K562 (cell line): Measurements from ENCODE around the gene DMWD. TPM values are rescaled to one million over a fixed set of nuclear protein-coding genes. Genes with fewer than 3 reads are reported as not detected.
A peak's percentile ranks its signal among the peaks of the same experiment; 100 is the strongest.

ENCODE experiments used
- ATAC-seq: fragments of 200-7000 bp; cut with Tn5 transposase; 3 replicates; pipeline ENCODE4 v1.9.1; 2020; ENCODE audit warnings: moderate library complexity
- BruUV-seq: library from RNA; stranded (reverse); fragments of 400-500 nt; replicated peaks from 2 replicates; lab custom pipeline; 2021; lab: Mats Ljungman, UMichigan
- CTCF ChIA-PET: fragments of 300-600 bp; formaldehyde crosslinking; extraction: SDS; loops from one replicate; lab custom pipeline; 2021; ENCODE audit warnings: low intra/inter-chr PET ratio; lab: Yijun Ruan, JAX
- POLR2A ChIA-PET: fragments of 300-600, 350-650 bp; sonication (Branson Sonifier 250); formaldehyde crosslinking; extraction: SDS; loops from one replicate; lab custom pipeline; 2021; ENCODE audit warnings: antibody characterized with exemption, inconsistent platforms; lab: Yijun Ruan, JAX
- DNase-seq, 4 experiments: peaks; one replicate each; pipeline versions ENCODE4 v3.0.0 to v3.0.0-alpha.2; 2011 to 2018; ENCODE audit warnings: low spot score in 3 of 4, mixed read lengths in 3 of 4; ENCODE audit errors: extremely low read depth in 1 of 4
- FAIRE-seq: peaks from 2 replicates; lab custom pipeline; 2011; peaks lifted over from hg19 to GRCh38; lab: Jason Lieb, UNC
- H2AFZ ChIP-seq: 2 replicates; pipeline ENCODE4 v1.6.0; 2011; ENCODE audit warnings: low read depth, low read length, control low read depth, inconsistent platforms
- H3K27ac ChIP-seq: fragments of 200-600 bp; 3 replicates; pipeline ENCODE4 v1.8.0; 2011; ENCODE audit warnings: low read depth, mild to moderate bottlenecking, control low read depth, inconsistent platforms, low read length, moderate library complexity, mixed read lengths; ENCODE audit errors: extremely low read depth
- H3K27me3 ChIP-seq, 2 experiments: fragments of 300-600 bp in 1 of 2; 2 replicates in 1 of 2; 3 replicates in 1 of 2; pipeline versions ENCODE4 v1.6.0 to v1.8.0; 2011; ENCODE audit warnings: inconsistent platforms in 2 of 2, low read length in 2 of 2, mild to moderate bottlenecking in 1 of 2, mixed read lengths in 1 of 2, moderate library complexity in 1 of 2; ENCODE audit not compliant: control insufficient read depth in 2 of 2, insufficient read depth in 2 of 2
- H3K36me3 ChIP-seq: fragments of 300-600 bp; 3 replicates; pipeline ENCODE4 v1.8.0; 2011; ENCODE audit warnings: mild to moderate bottlenecking, low read length, inconsistent platforms; ENCODE audit not compliant: control insufficient read depth, insufficient read depth
- H3K4me1 ChIP-seq, 2 experiments: fragments of 200-600 bp in 1 of 2; replicated peaks in 1 of 2; 2 replicates in 1 of 2; 3 replicates in 1 of 2; pipeline versions ENCODE4 v1.5.1 to v1.8.0; 2011; ENCODE audit warnings: inconsistent platforms in 2 of 2, low read length in 2 of 2, mild to moderate bottlenecking in 1 of 2, mixed read lengths in 1 of 2, moderate library complexity in 1 of 2; ENCODE audit not compliant: control insufficient read depth in 2 of 2, insufficient read depth in 2 of 2
- H3K4me2 ChIP-seq: 2 replicates; pipeline ENCODE4 v1.6.1; 2011; ENCODE audit warnings: low read length, control low read depth, inconsistent platforms, mixed read lengths; ENCODE audit not compliant: insufficient read depth
- H3K4me3 ChIP-seq: fragments of 200-600 bp; sonication (generic), shearing (Covaris generic); 2 replicates; pipeline ENCODE4 v1.5.1; 2016; ENCODE audit warnings: control low read depth, inconsistent platforms
- H3K79me2 ChIP-seq: fragments of 200-600 bp; 3 replicates; pipeline ENCODE4 v1.8.0; 2011; ENCODE audit warnings: low read length, inconsistent platforms; ENCODE audit not compliant: control insufficient read depth, insufficient read depth
- H3K9ac ChIP-seq, 2 experiments: 2 replicates each; pipeline versions ENCODE4 v1.6.0 to v1.6.1; 2011; ENCODE audit warnings: low read depth in 2 of 2, low read length in 2 of 2, control low read depth in 1 of 2, inconsistent platforms in 1 of 2, mild to moderate bottlenecking in 1 of 2, mixed read lengths in 1 of 2; ENCODE audit not compliant: insufficient read depth in 1 of 2
- H3K9me1 ChIP-seq: one replicate; pipeline ENCODE4 v1.6.0; 2011; ENCODE audit warnings: inconsistent platforms, mild to moderate bottlenecking, low read length, moderate library complexity; ENCODE audit not compliant: control insufficient read depth, insufficient read depth
- H3K9me3 ChIP-seq: replicated peaks from 2 replicates; pipeline ENCODE4 v1.5.1; 2011; ENCODE audit warnings: low read depth, low read length, inconsistent platforms; ENCODE audit not compliant: control insufficient read depth, insufficient read depth
- H4K20me1 ChIP-seq: replicated peaks from 2 replicates; pipeline ENCODE4 v1.6.1; 2011; ENCODE audit warnings: low read length, inconsistent platforms, mixed read lengths; ENCODE audit not compliant: control insufficient read depth, insufficient read depth
- ARID1B ChIP-seq: fragments of 450-650 bp; IDR thresholded peaks from 2 replicates; pipeline ENCODE4 v1.6.1; 2016; ENCODE audit warnings: antibody characterized with exemption, mild to moderate bottlenecking, inconsistent platforms
- POLR2G ChIP-seq: fragments of 200-400 bp; formaldehyde crosslinking; IDR thresholded peaks from 2 replicates; pipeline ENCODE4 v1.6.1; 2017; ENCODE audit warnings: low read depth, mild to moderate bottlenecking, antibody characterized with exemption, low read length, moderate library complexity
- SUPT5H ChIP-seq: fragments of 450-650 bp; IDR thresholded peaks from 2 replicates; pipeline ENCODE4 v1.6.1; 2016
- TCF7L2 ChIP-seq: fragments of 150-350 bp; IDR thresholded peaks from 2 replicates; pipeline ENCODE4 v1.6.1; 2016; ENCODE audit warnings: low read depth, mild to moderate bottlenecking, low read length, moderate library complexity
- ZNF263 ChIP-seq: sonication (generic); formaldehyde crosslinking; IDR thresholded peaks from 2 replicates; pipeline ENCODE4 v1.8.0; 2022; ENCODE audit warnings: mild to moderate bottlenecking, missing genetic modification reagents, borderline replicate concordance
- WGBS: fragments of 100-300 bp; shearing (Covaris generic); methylation state at CpG from one replicate; pipeline ENCODE4 v1.1.6; 2016; ENCODE audit warnings: low coverage, mixed read lengths; ENCODE audit not compliant: insufficient coverage; ENCODE audit errors: missing lambda C conversion rate; 5-methylcytosine and 5-hydroxymethylcytosine counted together
- in situ Hi-C: fragments of 300-500 bp; cut with MboI; formaldehyde crosslinking; loops from 4 replicates; pipeline ENCODE4 v1.15.0; 2018; ENCODE audit warnings: inconsistent platforms, mixed read lengths
- intact Hi-C: fragments of 100-400 bp; cut with micrococcal nuclease; formaldehyde crosslinking; loops from 2 replicates; pipeline ENCODE4 v1.14.2; 2022
- polyA plus RNA-seq, 8 experiments: library from polyadenylated mRNA; depleted of rRNA in 4 of 8; stranded (reverse) in 5 of 8; unstranded in 3 of 8; fragments of >200 nt; fragmentation: Nextera tagmentation in 2 of 8; fragmentation: Illumina TruSeq in 1 of 8; extraction: Ambion mirVana in 2 of 8; extraction: Trizol in 1 of 8; gene quantifications; 2 replicates each; pipeline versions ENCODE4 v1.2.1 to v1.2.3, GENCODE V29; 2011 to 2014; ENCODE audit warnings: inconsistent platforms in 1 of 8, missing spikeins in 1 of 8
- total RNA-seq, 7 experiments: library from RNA; depleted of rRNA in 6 of 7; stranded (reverse); fragments of >200 nt in 6 of 7; fragmentation: Illumina TruSeq in 2 of 7; extraction: Trizol in 2 of 7; gene quantifications; 2 replicates each; pipeline versions ENCODE4 v1.2.1 to v1.2.3, GENCODE V29; 2011 to 2021; ENCODE audit warnings: low replicate concordance in 1 of 7

DMWD gene
- total and polyA plus RNA-seq, 9 of the 15 experiments (the other 6 are each of a cell fraction or from before 2014, with no cell fraction given): 4.7 to 54.6 (median 19.0) TPM

DNA sequence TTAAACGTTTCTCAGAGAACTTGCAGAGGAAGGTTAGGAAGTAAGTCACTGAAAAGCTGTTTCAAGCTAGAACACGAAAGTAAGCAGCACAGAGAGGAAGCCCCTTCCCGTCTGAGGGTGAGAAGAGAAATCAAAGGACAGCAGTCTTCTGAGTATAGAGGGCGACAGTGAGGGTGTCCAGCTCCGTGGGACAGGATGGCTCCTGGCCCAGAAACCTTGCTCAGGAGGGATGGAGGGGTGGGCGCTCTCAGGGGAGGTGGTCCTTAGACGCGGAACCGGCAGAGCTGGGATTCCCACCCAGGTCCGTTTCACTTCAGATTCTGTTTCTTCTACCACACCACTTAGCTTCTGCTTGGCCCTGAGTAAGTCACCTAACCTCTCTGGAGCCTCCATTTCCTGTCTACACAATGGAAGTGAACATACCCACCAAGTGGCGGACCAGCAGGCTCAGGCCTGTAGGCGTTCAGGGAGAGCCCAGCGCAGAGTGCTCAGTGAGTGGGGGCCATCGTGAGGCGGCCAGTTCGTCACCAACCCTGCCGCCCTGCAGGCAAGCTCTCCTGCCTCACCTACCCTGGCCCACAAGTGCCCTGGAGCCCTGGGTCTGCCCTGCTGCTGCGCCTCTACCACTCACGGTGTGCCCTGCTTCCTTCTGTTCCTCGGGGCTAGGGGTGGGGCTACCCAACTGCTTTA lies 27.9 kb upstream of the DMWD start:
- no peaks in the 10 kb centered on the region for H3K79me2 ChIP-seq
- in situ Hi-C loops: no loop called here
- intact Hi-C loops: no loop called here
- no peak overlapping the region for H3K27ac ChIP-seq
- no TSS peak for BruUV-seq
- H3K9me1 ChIP-seq: peaks cover 5% of the 10 kb centered on the region
- ATAC-seq (no peak), FAIRE-seq (peak; percentile 26), DNase-seq (no peak)
- no peak overlapping the region for H2AFZ ChIP-seq
- TF ChIP-seq TCF7L2 (no peak), ARID1B (no peak), POLR2G (peak; percentile 44)
- H3K36me3 ChIP-seq: peaks cover 67% of the 10 kb centered on the region; the same call in 2 of the 3 replicates
- ChIA-PET POLR2A (interaction anchor here (0.6 to 1.4 kb wide), 7 partner anchors 9 to 175 kb away, joined by 3 to 5 read pairs (median 3); partner anchors contain the start of gene IRF2BP1), CTCF (no interaction called here)
- no peaks in the 10 kb centered on the region for H3K9me3 ChIP-seq
- 68% methylated on average over 19 of the region's 20 CpGs for WGBS
- peak overlapping the region in 1 of 2 experiments; percentile 55; a peak in 1 of 4 replicates for H3K9ac ChIP-seq
- H4K20me1 ChIP-seq: peaks cover 13% of the 10 kb centered on the region; the same call in 1 of the 2 replicates
- H3K4me2 ChIP-seq: no peak overlapping the region
- H3K27me3 ChIP-seq: no peaks in the 10 kb centered on the region
- H3K4me3 ChIP-seq: no peak overlapping the region
- H3K4me1 ChIP-seq: peaks cover 0 to 36% of the 10 kb centered on the region in 2 experiments; a peak in 3 of 5 replicates

DNA sequence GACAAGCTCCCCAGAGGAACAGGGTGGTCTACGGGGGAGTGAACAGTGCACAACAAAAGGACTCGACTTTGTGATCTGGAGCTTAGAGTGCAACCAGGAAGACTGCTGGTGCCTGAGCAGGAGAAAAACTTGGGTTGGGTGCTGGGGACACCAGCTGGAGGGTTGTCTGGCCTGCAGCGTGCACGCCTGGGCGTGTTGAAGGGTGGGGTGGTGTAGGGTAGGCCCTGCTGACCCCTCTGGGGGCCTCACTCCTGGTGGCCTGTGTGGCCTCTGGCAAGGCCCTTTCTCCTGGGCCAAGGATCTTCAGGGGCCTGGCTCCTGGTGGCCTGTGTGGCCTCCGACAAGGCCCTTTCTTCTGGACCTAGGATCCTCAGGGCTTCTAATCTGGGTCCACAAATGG lies 27.1 kb upstream of the DMWD start:
- ATAC-seq: no peak
- H4K20me1 ChIP-seq: peaks cover 13% of the 10 kb centered on the region; the same call in 1 of the 2 replicates
- in situ Hi-C loops: no loop called here
- no peaks in the 10 kb centered on the region for H3K79me2 ChIP-seq
- intact Hi-C loops: loop anchor here (5.0 to 10.0 kb wide), 2 partner anchors 193 to 255 kb away; no protein-coding TSS in a partner anchor
- ChIA-PET CTCF (no interaction called here), POLR2A (interaction anchor here (0.6 to 1.4 kb wide), 4 partner anchors 41 to 174 kb away, joined by 3 to 6 read pairs (median 4); partner anchors contain the start of gene IRF2BP1)
- H3K4me3 ChIP-seq: no peak overlapping the region
- no peaks in the 10 kb centered on the region for H3K27me3 ChIP-seq
- BruUV-seq: no TSS peak
- no peak for DNase-seq
- H3K9me3 ChIP-seq: no peaks in the 10 kb centered on the region
- peaks cover 3% of the 10 kb centered on the region for H3K9me1 ChIP-seq
- H3K4me2 ChIP-seq: no peak overlapping the region
- TF ChIP-seq SUPT5H: 0 out of 2 replicates have a peak, but pooled peaks have one; percentile 1
- no peak for TF ChIP-seq ZNF263 (CRISPR knock-in tag)
- TF ChIP-seq, all 486 proteins: peak for 1
- WGBS: 85% methylated on average over 4 of the region's 6 CpGs
- peaks cover 63% of the 10 kb centered on the region; the same call in 2 of the 3 replicates for H3K36me3 ChIP-seq
- H3K27ac ChIP-seq: no peak overlapping the region
- H2AFZ ChIP-seq: no peak overlapping the region
- FAIRE-seq: no peak
- H3K4me1 ChIP-seq: peaks cover 0 to 38% of the 10 kb centered on the region in 2 experiments; a peak in 3 of 5 replicates
- H3K9ac ChIP-seq: 0 out of 4 replicates have a peak overlapping the region, but pooled peaks of 1 of the 2 experiments have one; percentile 70
